ENCODE results near the gene SLC39A10.

DNA sequence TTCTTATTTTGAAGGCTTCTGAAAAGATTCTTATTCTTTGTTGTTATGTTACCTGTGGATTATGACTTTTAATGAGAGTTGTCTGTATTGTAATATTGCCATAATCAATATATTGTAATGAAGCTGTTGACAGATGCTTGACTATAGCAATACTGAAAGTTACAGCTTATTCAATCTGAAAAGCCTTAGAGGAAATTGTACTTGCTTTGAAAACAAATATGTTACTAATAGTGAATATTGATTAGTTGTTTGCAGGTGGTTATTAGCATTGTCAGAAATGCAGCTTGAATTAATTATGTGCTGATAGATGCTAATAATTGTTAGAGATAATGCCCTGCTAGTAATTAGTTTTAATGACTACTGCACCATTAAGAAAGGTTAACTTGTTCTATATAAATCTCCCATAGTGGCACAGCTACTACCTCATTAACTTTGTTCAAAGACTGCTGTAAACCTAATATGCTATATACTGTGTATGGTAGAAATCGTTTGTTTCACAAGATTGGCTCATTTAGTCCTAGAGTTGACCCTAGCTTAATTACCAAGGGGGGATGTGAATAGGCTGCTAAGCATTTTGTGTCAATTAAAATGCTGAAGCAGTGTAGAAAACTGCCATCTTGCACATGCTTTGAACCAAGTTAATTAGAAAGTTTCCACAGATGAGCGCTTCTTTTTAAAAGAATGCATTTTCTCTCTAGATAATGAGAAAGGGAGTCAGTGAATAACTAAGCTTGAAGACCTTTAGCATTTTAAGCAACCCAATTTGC is 30.5 kb downstream of the SLC39A10 start:
- no peak for TF ChIP-seq POLR2AphosphoS5 (IDR thresholded peaks at IDR 0.05; ENCODE audit: low read depth, low read length)
- no peak for TF ChIP-seq POLR2A (IDR thresholded peaks at IDR 0.05; ENCODE audit: low read depth, low read length)
